HepG2 (cell line): ENCODE results near the gene BUD23. TPM values are rescaled to one million over a fixed set of nuclear protein-coding genes. Genes with fewer than 3 reads are reported as not detected.
A peak's percentile ranks its signal among the peaks of the same experiment; 100 is the strongest.

Source experiments
- AHR ChIP-seq: IDR thresholded peaks from 2 replicates; pipeline ENCODE4 v1.6.1; 2018; ENCODE audit warnings: missing genetic modification reagents, missing compliant biosample characterization
- GABPA ChIP-seq, 2 experiments: IDR thresholded peaks; 2 replicates each; pipeline ENCODE4 v1.6.1; 2011 to 2016; ENCODE audit warnings: low read depth in 2 of 2, low read length in 1 of 2, missing biosample characterization in 1 of 2, missing genetic modification characterization in 1 of 2
- MBNL3 ChIP-seq: fragments of 250-450 bp; sonication (Bioruptor Pico); conservative IDR thresholded peaks from 2 replicates; pipeline ENCODE4 v1.8.0; 2022; ENCODE audit warnings: mild to moderate bottlenecking, inconsistent platforms
- NFE2L2 ChIP-seq: fragments of 150-350 bp; IDR thresholded peaks from 2 replicates; pipeline ENCODE4 v1.6.1; 2014; ENCODE audit warnings: low read length
- POLR2A ChIP-seq, 2 experiments: IDR thresholded peaks; 2 replicates each; pipeline ENCODE4 v1.6.1; 2011; ENCODE audit warnings: low read depth in 2 of 2, low read length in 2 of 2, mild to moderate bottlenecking in 1 of 2, moderate library complexity in 1 of 2; ENCODE audit not compliant: insufficient read depth in 1 of 2
- POLR2AphosphoS5 ChIP-seq: IDR thresholded peaks from 2 replicates; pipeline ENCODE4 v1.6.1; 2012; ENCODE audit warnings: low read depth, low read length
- RFXAP ChIP-seq: sonication (generic); formaldehyde crosslinking; IDR thresholded peaks from 2 replicates; pipeline ENCODE4 v1.4.0; 2020; ENCODE audit warnings: missing genetic modification reagents, borderline replicate concordance
- SIN3A ChIP-seq: IDR thresholded peaks from 2 replicates; pipeline ENCODE4 v1.6.1; 2011; ENCODE audit warnings: low read depth, mild to moderate bottlenecking, control low read depth, low read length, borderline replicate concordance
- SP1 ChIP-seq, 2 experiments: fragments of 450-650 bp in 1 of 2; sonication (generic) in 1 of 2; formaldehyde crosslinking in 1 of 2; IDR thresholded peaks; 2 replicates each; pipeline versions ENCODE4 v1.4.0 to v1.6.1; 2016 to 2020; ENCODE audit warnings: missing genetic modification reagents in 1 of 2
- TARDBP ChIP-seq: sonication (generic); formaldehyde crosslinking; IDR thresholded peaks from 2 replicates; pipeline ENCODE4 v1.8.0; 2022; ENCODE audit warnings: mild to moderate bottlenecking, missing genetic modification reagents
- TBP ChIP-seq: sonication (generic); formaldehyde crosslinking; IDR thresholded peaks from 2 replicates; pipeline ENCODE4 v1.5.0; 2020; ENCODE audit warnings: missing genetic modification reagents
- ZBTB21 ChIP-seq: sonication (generic); formaldehyde crosslinking; IDR thresholded peaks from 2 replicates; pipeline ENCODE4 v1.4.0; 2020; ENCODE audit warnings: missing genetic modification reagents
- ZMYM4 ChIP-seq: sonication (generic); formaldehyde crosslinking; IDR thresholded peaks from 2 replicates; pipeline ENCODE4 v1.8.1; 2023; ENCODE audit warnings: mild to moderate bottlenecking, missing genetic modification reagents
- ZNF124 ChIP-seq: sonication (generic); formaldehyde crosslinking; IDR thresholded peaks from 2 replicates; pipeline ENCODE4 v1.4.0; 2020; ENCODE audit warnings: missing genetic modification reagents
- ZNF777 ChIP-seq: sonication (generic); formaldehyde crosslinking; IDR thresholded peaks from 2 replicates; pipeline ENCODE4 v1.4.0; 2020; ENCODE audit warnings: missing genetic modification reagents
- polyA plus RNA-seq, 8 experiments: library from polyadenylated mRNA; depleted of rRNA in 3 of 8; stranded (reverse) in 7 of 8; unstranded in 1 of 8; fragments of >200 nt; fragmentation: Illumina TruSeq in 4 of 8; extraction: Trizol in 4 of 8; gene quantifications; 2 replicates each; pipeline versions ENCODE4 v1.2.1 to v1.2.3, GENCODE V29; 2011 to 2016; ENCODE audit warnings: low read depth in 4 of 8, missing spikeins in 1 of 8, mixed read lengths in 1 of 8; ENCODE audit not compliant: insufficient read depth in 1 of 8
- total RNA-seq, 5 experiments: library from RNA; depleted of rRNA; stranded (reverse); fragments of >200 nt; fragmentation: Illumina TruSeq; extraction: Trizol; gene quantifications; 2 replicates each; pipeline ENCODE4 v1.2.3, GENCODE V29; 2016; ENCODE audit warnings: low read depth in 1 of 5
- TF ChIP-seq, protein P1 (sequence below): sonication (generic); formaldehyde crosslinking; IDR thresholded peaks from 2 replicates; pipeline ENCODE4 v1.4.0; 2020; ENCODE audit warnings: missing genetic modification reagents, mild to moderate bottlenecking, borderline replicate concordance
- TF ChIP-seq, protein P2 (sequence below): IDR thresholded peaks from 2 replicates; pipeline ENCODE4 v1.4.0; 2020; ENCODE audit warnings: mild to moderate bottlenecking, missing genetic modification reagents
- TF ChIP-seq, protein P3 (sequence below): sonication (generic); formaldehyde crosslinking; IDR thresholded peaks from 2 replicates; pipeline ENCODE4 v1.4.0; 2020; ENCODE audit warnings: mild to moderate bottlenecking, missing genetic modification reagents
- TF ChIP-seq, protein P4 (sequence below): sonication (generic); formaldehyde crosslinking; IDR thresholded peaks from 2 replicates; pipeline ENCODE4 v1.9.0; 2021; ENCODE audit warnings: missing genetic modification reagents, mild to moderate bottlenecking, borderline replicate concordance

The BUD23 gene
- total and polyA plus RNA-seq, 2 of the 13 experiments (the other 11 are each of a cell fraction or from before 2014, with no cell fraction given): 47.5 to 54.5 TPM

DNA sequence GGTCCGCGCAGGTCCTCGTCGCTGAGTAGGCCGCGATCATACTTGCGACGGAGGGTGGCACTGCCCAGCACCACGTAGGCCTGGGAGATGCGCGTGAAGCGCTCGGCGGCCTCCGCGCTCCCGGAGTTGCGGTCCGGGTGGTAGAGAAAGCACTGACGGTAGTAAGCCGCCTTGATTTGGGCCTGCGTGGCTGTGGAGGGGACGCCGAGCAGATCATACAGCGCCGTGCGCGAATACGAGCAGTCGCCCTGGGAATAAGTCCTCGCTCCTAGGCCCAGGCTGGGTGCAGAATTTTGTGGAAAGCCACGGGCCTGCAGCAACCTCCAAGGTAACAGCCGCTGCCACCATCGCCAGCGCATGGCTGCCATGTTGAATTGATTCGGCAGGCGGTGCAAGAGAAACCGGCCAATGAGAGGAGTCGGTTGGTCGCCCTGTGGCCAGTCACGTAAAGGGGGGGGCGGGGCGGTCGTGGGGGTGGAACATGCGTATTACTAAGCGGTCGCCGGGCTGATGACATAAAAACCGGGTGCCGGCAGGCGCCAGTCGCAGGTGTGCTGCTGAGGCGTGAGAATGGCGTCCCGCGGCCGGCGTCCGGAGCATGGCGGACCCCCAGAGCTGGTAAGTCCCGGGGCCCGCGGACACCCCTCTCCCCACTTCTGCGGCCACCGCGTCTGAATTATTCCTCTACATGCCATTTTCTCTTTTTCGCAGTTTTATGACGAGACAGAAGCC, at the start of gene BUD23, which contains the start of gene DNAJC30 (continued):
- TF ChIP-seq ZNF777 (CRISPR knock-in tag): peak; percentile 37; the same call in 1 of the 2 replicates
- no peak for TF ChIP-seq TBP (CRISPR knock-in tag)
- TF ChIP-seq POLR2AphosphoS5: peak; percentile 85; the same call in 1 of the 2 replicates
- TF ChIP-seq ZBTB21 (CRISPR knock-in tag): 0 out of 2 replicates have a peak, but pooled peaks have one; percentile 2
- no peak for TF ChIP-seq AHR (CRISPR knock-in tag)
- TF ChIP-seq, protein P1, sequence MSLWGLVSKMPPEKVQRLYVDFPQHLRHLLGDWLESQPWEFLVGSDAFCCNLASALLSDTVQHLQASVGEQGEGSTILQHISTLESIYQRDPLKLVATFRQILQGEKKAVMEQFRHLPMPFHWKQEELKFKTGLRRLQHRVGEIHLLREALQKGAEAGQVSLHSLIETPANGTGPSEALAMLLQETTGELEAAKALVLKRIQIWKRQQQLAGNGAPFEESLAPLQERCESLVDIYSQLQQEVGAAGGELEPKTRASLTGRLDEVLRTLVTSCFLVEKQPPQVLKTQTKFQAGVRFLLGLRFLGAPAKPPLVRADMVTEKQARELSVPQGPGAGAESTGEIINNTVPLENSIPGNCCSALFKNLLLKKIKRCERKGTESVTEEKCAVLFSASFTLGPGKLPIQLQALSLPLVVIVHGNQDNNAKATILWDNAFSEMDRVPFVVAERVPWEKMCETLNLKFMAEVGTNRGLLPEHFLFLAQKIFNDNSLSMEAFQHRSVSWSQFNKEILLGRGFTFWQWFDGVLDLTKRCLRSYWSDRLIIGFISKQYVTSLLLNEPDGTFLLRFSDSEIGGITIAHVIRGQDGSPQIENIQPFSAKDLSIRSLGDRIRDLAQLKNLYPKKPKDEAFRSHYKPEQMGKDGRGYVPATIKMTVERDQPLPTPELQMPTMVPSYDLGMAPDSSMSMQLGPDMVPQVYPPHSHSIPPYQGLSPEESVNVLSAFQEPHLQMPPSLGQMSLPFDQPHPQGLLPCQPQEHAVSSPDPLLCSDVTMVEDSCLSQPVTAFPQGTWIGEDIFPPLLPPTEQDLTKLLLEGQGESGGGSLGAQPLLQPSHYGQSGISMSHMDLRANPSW (CRISPR knock-in tag): no peak
- TF ChIP-seq, protein P2, sequence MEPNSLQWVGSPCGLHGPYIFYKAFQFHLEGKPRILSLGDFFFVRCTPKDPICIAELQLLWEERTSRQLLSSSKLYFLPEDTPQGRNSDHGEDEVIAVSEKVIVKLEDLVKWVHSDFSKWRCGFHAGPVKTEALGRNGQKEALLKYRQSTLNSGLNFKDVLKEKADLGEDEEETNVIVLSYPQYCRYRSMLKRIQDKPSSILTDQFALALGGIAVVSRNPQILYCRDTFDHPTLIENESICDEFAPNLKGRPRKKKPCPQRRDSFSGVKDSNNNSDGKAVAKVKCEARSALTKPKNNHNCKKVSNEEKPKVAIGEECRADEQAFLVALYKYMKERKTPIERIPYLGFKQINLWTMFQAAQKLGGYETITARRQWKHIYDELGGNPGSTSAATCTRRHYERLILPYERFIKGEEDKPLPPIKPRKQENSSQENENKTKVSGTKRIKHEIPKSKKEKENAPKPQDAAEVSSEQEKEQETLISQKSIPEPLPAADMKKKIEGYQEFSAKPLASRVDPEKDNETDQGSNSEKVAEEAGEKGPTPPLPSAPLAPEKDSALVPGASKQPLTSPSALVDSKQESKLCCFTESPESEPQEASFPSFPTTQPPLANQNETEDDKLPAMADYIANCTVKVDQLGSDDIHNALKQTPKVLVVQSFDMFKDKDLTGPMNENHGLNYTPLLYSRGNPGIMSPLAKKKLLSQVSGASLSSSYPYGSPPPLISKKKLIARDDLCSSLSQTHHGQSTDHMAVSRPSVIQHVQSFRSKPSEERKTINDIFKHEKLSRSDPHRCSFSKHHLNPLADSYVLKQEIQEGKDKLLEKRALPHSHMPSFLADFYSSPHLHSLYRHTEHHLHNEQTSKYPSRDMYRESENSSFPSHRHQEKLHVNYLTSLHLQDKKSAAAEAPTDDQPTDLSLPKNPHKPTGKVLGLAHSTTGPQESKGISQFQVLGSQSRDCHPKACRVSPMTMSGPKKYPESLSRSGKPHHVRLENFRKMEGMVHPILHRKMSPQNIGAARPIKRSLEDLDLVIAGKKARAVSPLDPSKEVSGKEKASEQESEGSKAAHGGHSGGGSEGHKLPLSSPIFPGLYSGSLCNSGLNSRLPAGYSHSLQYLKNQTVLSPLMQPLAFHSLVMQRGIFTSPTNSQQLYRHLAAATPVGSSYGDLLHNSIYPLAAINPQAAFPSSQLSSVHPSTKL (CRISPR knock-in tag): peak; percentile 22; the same call in 1 of the 2 replicates
- peak; percentile 94 for TF ChIP-seq SIN3A
- 0 out of 2 replicates have a peak, but pooled peaks have one; percentile 21 for TF ChIP-seq TARDBP (CRISPR knock-in tag)
- no peak for TF ChIP-seq NFE2L2
- no peak for TF ChIP-seq SP1 (IDR thresholded peaks at IDR 0.05)
- peak; percentile 62; the same call in 1 of the 2 replicates for TF ChIP-seq SP1 (CRISPR knock-in tag; IDR thresholded peaks at IDR 0.05)
- TF ChIP-seq GABPA (IDR thresholded peaks at IDR 0.05; ENCODE audit: low read depth, low read length): no peak
- TF ChIP-seq GABPA (CRISPR knock-in tag; IDR thresholded peaks at IDR 0.05; ENCODE audit: low read depth): peak; percentile 54; the same call in 1 of the 2 replicates
- TF ChIP-seq ZMYM4 (CRISPR knock-in tag): peak; percentile 63
- TF ChIP-seq POLR2A (IDR thresholded peaks at IDR 0.05; ENCODE audit: insufficient read depth in 1 of 2, low read depth in 2 of 2, low read length in 2 of 2): peak; percentile 89 to 90
- TF ChIP-seq ZNF124 (CRISPR knock-in tag): no peak; the same call in 1 of the 2 replicates
- TF ChIP-seq MBNL3 (CRISPR knock-in tag): no peak
- 0 out of 2 replicates have a peak, but pooled peaks have one; percentile 30 for TF ChIP-seq RFXAP (CRISPR knock-in tag)
- TF ChIP-seq, protein P3, sequence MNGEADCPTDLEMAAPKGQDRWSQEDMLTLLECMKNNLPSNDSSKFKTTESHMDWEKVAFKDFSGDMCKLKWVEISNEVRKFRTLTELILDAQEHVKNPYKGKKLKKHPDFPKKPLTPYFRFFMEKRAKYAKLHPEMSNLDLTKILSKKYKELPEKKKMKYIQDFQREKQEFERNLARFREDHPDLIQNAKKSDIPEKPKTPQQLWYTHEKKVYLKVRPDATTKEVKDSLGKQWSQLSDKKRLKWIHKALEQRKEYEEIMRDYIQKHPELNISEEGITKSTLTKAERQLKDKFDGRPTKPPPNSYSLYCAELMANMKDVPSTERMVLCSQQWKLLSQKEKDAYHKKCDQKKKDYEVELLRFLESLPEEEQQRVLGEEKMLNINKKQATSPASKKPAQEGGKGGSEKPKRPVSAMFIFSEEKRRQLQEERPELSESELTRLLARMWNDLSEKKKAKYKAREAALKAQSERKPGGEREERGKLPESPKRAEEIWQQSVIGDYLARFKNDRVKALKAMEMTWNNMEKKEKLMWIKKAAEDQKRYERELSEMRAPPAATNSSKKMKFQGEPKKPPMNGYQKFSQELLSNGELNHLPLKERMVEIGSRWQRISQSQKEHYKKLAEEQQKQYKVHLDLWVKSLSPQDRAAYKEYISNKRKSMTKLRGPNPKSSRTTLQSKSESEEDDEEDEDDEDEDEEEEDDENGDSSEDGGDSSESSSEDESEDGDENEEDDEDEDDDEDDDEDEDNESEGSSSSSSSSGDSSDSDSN: peak; percentile 87
- TF ChIP-seq, protein P4, sequence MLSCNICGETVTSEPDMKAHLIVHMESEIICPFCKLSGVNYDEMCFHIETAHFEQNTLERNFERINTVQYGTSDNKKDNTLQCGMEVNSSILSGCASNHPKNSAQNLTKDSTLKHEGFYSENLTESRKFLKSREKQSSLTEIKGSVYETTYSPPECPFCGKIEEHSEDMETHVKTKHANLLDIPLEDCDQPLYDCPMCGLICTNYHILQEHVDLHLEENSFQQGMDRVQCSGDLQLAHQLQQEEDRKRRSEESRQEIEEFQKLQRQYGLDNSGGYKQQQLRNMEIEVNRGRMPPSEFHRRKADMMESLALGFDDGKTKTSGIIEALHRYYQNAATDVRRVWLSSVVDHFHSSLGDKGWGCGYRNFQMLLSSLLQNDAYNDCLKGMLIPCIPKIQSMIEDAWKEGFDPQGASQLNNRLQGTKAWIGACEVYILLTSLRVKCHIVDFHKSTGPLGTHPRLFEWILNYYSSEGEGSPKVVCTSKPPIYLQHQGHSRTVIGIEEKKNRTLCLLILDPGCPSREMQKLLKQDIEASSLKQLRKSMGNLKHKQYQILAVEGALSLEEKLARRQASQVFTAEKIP (CRISPR knock-in tag): no peak
